GM12878 (cell line): ENCODE results near the gene SLC10A1. TPM values are rescaled to one million over a fixed set of nuclear protein-coding genes. Genes with fewer than 3 reads are reported as not detected.

Source experiments
- ATAC-seq: fragments of 200-7000 bp; cut with Tn5 transposase; 3 replicates; pipeline ENCODE4 v1.9.1; 2020; ENCODE audit warnings: mild to moderate bottlenecking, moderate library complexity
- BruUV-seq: library from RNA; stranded (reverse); fragments of 400-500 nt; replicated peaks from 2 replicates; lab custom pipeline; 2021; lab: Mats Ljungman, UMichigan
- CTCF ChIA-PET: fragments of 300-600 bp; sonication (Branson Sonifier 250); formaldehyde crosslinking; extraction: SDS; loops from one replicate; lab custom pipeline; 2021; ENCODE audit warnings: inconsistent platforms; lab: Yijun Ruan, JAX
- POLR2A ChIA-PET: fragments of 350-600 bp; formaldehyde crosslinking; extraction: SDS; loops from one replicate; lab custom pipeline; 2021; ENCODE audit warnings: inconsistent platforms; lab: Charles Lee
- RAD21 ChIA-PET: fragments of 300-600 bp; sonication (Branson Sonifier 250); formaldehyde crosslinking; loops from one replicate; lab custom pipeline; 2023; ENCODE audit warnings: antibody characterized with exemption; ENCODE audit not compliant: unreplicated experiment; lab: Charles Lee
- SMC1A ChIA-PET: fragments of 300-600 bp; sonication (Branson Sonifier 250); formaldehyde crosslinking; loops from one replicate; lab custom pipeline; 2023; ENCODE audit not compliant: unreplicated experiment, uncharacterized antibody; lab: Charles Lee
- DNase-seq: peaks from one replicate; pipeline ENCODE4 v3.0.0-alpha.2; 2011; ENCODE audit warnings: low read depth, low spot score
- FAIRE-seq: peaks from 3 replicates; lab custom pipeline; 2011; peaks lifted over from hg19 to GRCh38; lab: Jason Lieb, UNC
- H2AFZ ChIP-seq: 2 replicates; pipeline ENCODE4 v1.6.0; 2011; ENCODE audit warnings: low read depth, low read length, control low read depth; ENCODE audit not compliant: control insufficient read depth
- H3K27ac ChIP-seq: 2 replicates; pipeline ENCODE4 v1.5.1; 2011; ENCODE audit warnings: control low read depth; ENCODE audit not compliant: control insufficient read depth, insufficient read depth
- H3K27me3 ChIP-seq, 2 experiments: replicated peaks in 1 of 2; 2 replicates each; pipeline versions ENCODE4 v1.6.0 to v1.6.1; 2011; ENCODE audit warnings: low read length in 1 of 2; ENCODE audit not compliant: control insufficient read depth in 2 of 2, insufficient read depth in 2 of 2
- H3K36me3 ChIP-seq, 2 experiments: 2 replicates each; pipeline ENCODE4 v1.5.1; 2011; ENCODE audit warnings: low read length in 1 of 2; ENCODE audit not compliant: control insufficient read depth in 2 of 2, insufficient read depth in 2 of 2
- H3K4me1 ChIP-seq: 2 replicates; pipeline ENCODE4 v1.6.1; 2011; ENCODE audit warnings: mild to moderate bottlenecking, low read length, moderate library complexity, mixed read lengths; ENCODE audit not compliant: control insufficient read depth, insufficient read depth
- H3K4me2 ChIP-seq: 2 replicates; pipeline ENCODE4 v1.6.0; 2011; ENCODE audit warnings: control low read depth; ENCODE audit not compliant: control insufficient read depth, insufficient read depth
- H3K4me3 ChIP-seq: fragments of 200-600 bp; sonication (generic); 2 replicates; pipeline ENCODE4 v1.5.1; 2016
- H3K79me2 ChIP-seq: 2 replicates; pipeline ENCODE4 v1.6.0; 2011; ENCODE audit warnings: low read length; ENCODE audit not compliant: control insufficient read depth, insufficient read depth
- H3K9ac ChIP-seq: 2 replicates; pipeline ENCODE4 v1.8.0; 2011; ENCODE audit warnings: low read length, control low read depth, mixed read lengths; ENCODE audit not compliant: control insufficient read depth, insufficient read depth
- H3K9me3 ChIP-seq: replicated peaks from 3 replicates; pipeline ENCODE4 v1.5.1; 2011; ENCODE audit warnings: mild to moderate bottlenecking, low read length; ENCODE audit not compliant: control insufficient read depth, insufficient read depth
- H4K20me1 ChIP-seq: 2 replicates; pipeline ENCODE4 v1.6.0; 2011; ENCODE audit not compliant: control insufficient read depth, insufficient read depth
- CBFB ChIP-seq: IDR thresholded peaks from 2 replicates; pipeline ENCODE4 v1.6.1; 2016; ENCODE audit warnings: antibody characterized with exemption, low read depth
- POLR2AphosphoS5 ChIP-seq: IDR thresholded peaks from 2 replicates; pipeline ENCODE4 v1.6.1; 2011; ENCODE audit warnings: mild to moderate bottlenecking, low read length, inconsistent platforms
- WGBS: methylation state at CpG from one replicate; pipeline ENCODE4 v1.1.6; 2016; ENCODE audit warnings: low lambda C conversion rate; ENCODE audit not compliant: insufficient replicate concordance, insufficient coverage; ENCODE audit errors: missing lambda C conversion rate; 5-methylcytosine and 5-hydroxymethylcytosine counted together
- in situ Hi-C: fragments of 300-500 bp; cut with MboI; formaldehyde crosslinking; loops from 9 replicates; pipeline ENCODE4 v1.14.3; 2018; ENCODE audit warnings: mixed read lengths
- intact Hi-C: fragments of 100-400 bp; cut with micrococcal nuclease; formaldehyde crosslinking; loops from one replicate; pipeline ENCODE4 v1.14.2; 2022; ENCODE audit not compliant: unreplicated experiment
- polyA plus RNA-seq, 11 experiments: library from polyadenylated mRNA; depleted of rRNA in 4 of 11; unstranded in 6 of 11; stranded (reverse) in 5 of 11; fragments of >200 nt; fragmentation: Nextera tagmentation in 4 of 11; fragmentation: Illumina TruSeq in 1 of 11; extraction: Ambion mirVana in 4 of 11; extraction: Trizol in 1 of 11; gene quantifications; 1 replicate in 1 of 11; 2 replicates in 10 of 11; pipeline versions ENCODE4 v1.2.1 to v1.2.3, GENCODE V29; 2011 to 2016; ENCODE audit warnings: inconsistent platforms in 2 of 11, missing spikeins in 2 of 11, low read depth in 1 of 11
- total RNA-seq, 4 experiments: library from RNA; depleted of rRNA in 3 of 4; stranded (reverse); fragments of >200 nt in 3 of 4; fragmentation: Illumina TruSeq in 1 of 4; extraction: Trizol in 1 of 4; gene quantifications; 2 replicates each; pipeline versions ENCODE4 v1.2.1 to v1.2.3, GENCODE V29; 2013 to 2021
- TF ChIP-seq, protein P1 (sequence below): fragments of 450-650 bp; IDR thresholded peaks from 2 replicates; pipeline ENCODE4 v1.6.1; 2017; ENCODE audit warnings: mild to moderate bottlenecking, moderate library complexity

Gene SLC10A1
- total and polyA plus RNA-seq, 10 of the 15 experiments (the other 5 are each of a cell fraction or from before 2014, with no cell fraction given) = 0.15 to 0.16 TPM; not detected in 8

DNA sequence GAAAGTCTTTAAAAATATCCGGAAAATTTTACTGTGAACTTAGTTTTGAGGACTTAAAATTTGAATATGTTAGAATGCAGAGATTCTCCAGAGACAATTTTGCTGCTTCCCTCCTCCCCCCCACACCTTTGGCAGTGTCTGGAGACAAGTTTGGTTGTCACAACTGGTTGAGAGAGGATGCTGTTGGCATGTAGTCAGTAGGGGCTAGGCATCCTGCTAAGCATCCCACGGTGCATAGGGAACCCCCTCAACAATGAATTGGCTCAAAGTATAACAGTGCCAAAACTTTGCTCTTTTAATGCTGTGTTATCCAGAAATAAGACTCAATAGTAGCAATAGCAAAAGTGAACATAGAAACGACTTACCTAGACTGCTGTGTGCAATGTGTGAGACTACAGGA lies 26.5 kb downstream of the SLC10A1 start:
- Histone ChIP-seq H3K4me1 (peaks cover 5% of the 10 kb centered on the region; the same call in 1 of the 2 replicates), H2AFZ (no peak overlapping the region), H3K9ac (no peak overlapping the region), H3K4me3 (no peak overlapping the region), H3K36me3 (peaks cover 27 to 28% of the 10 kb centered on the region in 2 experiments), H3K27me3 (no peaks in the 10 kb centered on the region), H3K79me2 (peaks cover 38% of the 10 kb centered on the region), H3K27ac (no peak overlapping the region), H4K20me1 (no peaks in the 10 kb centered on the region; the same call in 1 of the 2 replicates)
- ChIA-PET RAD21 (no interaction called here), CTCF (no interaction called here), POLR2A (no interaction called here), SMC1A (interaction anchor here (1.1 kb wide), 1 partner anchor 177 kb away, joined by 3 read pairs; no protein-coding TSS in a partner anchor)
- intact Hi-C loops (no loop called here), in situ Hi-C loops (no loop called here)
- no peak for DNase-seq
- no TSS peak for BruUV-seq
- FAIRE-seq = no peak
- 47% methylated on average over 3 of the region's 3 CpGs for WGBS
- TF ChIP-seq, protein P1, sequence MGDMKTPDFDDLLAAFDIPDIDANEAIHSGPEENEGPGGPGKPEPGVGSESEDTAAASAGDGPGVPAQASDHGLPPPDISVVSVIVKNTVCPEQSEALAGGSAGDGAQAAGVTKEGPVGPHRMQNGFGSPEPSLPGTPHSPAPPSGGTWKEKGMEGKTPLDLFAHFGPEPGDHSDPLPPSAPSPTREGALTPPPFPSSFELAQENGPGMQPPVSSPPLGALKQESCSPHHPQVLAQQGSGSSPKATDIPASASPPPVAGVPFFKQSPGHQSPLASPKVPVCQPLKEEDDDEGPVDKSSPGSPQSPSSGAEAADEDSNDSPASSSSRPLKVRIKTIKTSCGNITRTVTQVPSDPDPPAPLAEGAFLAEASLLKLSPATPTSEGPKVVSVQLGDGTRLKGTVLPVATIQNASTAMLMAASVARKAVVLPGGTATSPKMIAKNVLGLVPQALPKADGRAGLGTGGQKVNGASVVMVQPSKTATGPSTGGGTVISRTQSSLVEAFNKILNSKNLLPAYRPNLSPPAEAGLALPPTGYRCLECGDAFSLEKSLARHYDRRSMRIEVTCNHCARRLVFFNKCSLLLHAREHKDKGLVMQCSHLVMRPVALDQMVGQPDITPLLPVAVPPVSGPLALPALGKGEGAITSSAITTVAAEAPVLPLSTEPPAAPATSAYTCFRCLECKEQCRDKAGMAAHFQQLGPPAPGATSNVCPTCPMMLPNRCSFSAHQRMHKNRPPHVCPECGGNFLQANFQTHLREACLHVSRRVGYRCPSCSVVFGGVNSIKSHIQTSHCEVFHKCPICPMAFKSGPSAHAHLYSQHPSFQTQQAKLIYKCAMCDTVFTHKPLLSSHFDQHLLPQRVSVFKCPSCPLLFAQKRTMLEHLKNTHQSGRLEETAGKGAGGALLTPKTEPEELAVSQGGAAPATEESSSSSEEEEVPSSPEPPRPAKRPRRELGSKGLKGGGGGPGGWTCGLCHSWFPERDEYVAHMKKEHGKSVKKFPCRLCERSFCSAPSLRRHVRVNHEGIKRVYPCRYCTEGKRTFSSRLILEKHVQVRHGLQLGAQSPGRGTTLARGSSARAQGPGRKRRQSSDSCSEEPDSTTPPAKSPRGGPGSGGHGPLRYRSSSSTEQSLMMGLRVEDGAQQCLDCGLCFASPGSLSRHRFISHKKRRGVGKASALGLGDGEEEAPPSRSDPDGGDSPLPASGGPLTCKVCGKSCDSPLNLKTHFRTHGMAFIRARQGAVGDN = no peak
- TF ChIP-seq CBFB (no peak), POLR2AphosphoS5 (peak; percentile 71)
- TF ChIP-seq, all 136 proteins: peak for 1
- Histone ChIP-seq H3K9me3 (no peaks in the 10 kb centered on the region; the same call in 1 of the 3 replicates), H3K4me2 (0 out of 2 replicates have a peak overlapping the region, but pooled peaks have one; percentile 23)
- no peak for ATAC-seq
